HepG2 (cell line): ENCODE results near the gene SSC4D. TPM values are rescaled to one million over a fixed set of nuclear protein-coding genes. Genes with fewer than 3 reads are reported as not detected.

Experiments used
- ATRX ChIP-seq: sonication (generic); formaldehyde crosslinking; IDR thresholded peaks from 2 replicates; pipeline ENCODE4 v1.4.0; 2020; ENCODE audit warnings: missing genetic modification reagents, borderline replicate concordance
- CBX5 ChIP-seq: sonication (generic); formaldehyde crosslinking; IDR thresholded peaks from 2 replicates; pipeline ENCODE4 v1.4.0; 2020; ENCODE audit warnings: missing genetic modification reagents, borderline replicate concordance
- FOXO1 ChIP-seq: sonication (generic); formaldehyde crosslinking; IDR thresholded peaks from 2 replicates; pipeline ENCODE4 v1.4.0; 2020; ENCODE audit warnings: missing genetic modification reagents
- GABPB1 ChIP-seq: IDR thresholded peaks from 2 replicates; pipeline ENCODE4 v1.6.1; 2016; ENCODE audit warnings: mild to moderate bottlenecking, missing genetic modification reagents, moderate library complexity, missing compliant biosample characterization
- IRF9 ChIP-seq: sonication (generic); formaldehyde crosslinking; IDR thresholded peaks from 2 replicates; pipeline ENCODE4 v1.8.0; 2022; ENCODE audit warnings: missing genetic modification reagents, mild to moderate bottlenecking, borderline replicate concordance
- NFRKB ChIP-seq: fragments of 450-650 bp; IDR thresholded peaks from 2 replicates; pipeline ENCODE4 v1.6.1; 2017
- PBX2 ChIP-seq: IDR thresholded peaks from 2 replicates; pipeline ENCODE4 v1.6.1; 2016; ENCODE audit warnings: control low read depth
- PRDM15 ChIP-seq: sonication (generic); formaldehyde crosslinking; IDR thresholded peaks from 2 replicates; pipeline ENCODE4 v1.4.0; 2020; ENCODE audit warnings: missing genetic modification reagents
- PRDM4 ChIP-seq: sonication (generic); formaldehyde crosslinking; IDR thresholded peaks from 2 replicates; pipeline ENCODE4 v1.9.0; 2021; ENCODE audit warnings: missing genetic modification reagents, borderline replicate concordance
- RAD51 ChIP-seq: fragments of 450-650 bp; IDR thresholded peaks from 2 replicates; pipeline ENCODE4 v1.6.1; 2016; ENCODE audit warnings: borderline replicate concordance
- RFX3 ChIP-seq: IDR thresholded peaks from 2 replicates; pipeline ENCODE4 v1.6.1; 2016; ENCODE audit warnings: missing biosample characterization, missing genetic modification reagents
- RFX5 ChIP-seq: IDR thresholded peaks from 2 replicates; pipeline ENCODE4 v1.6.1; 2011; ENCODE audit warnings: low read depth, low read length, improper control_type of control experiment
- THAP11 ChIP-seq: IDR thresholded peaks from 2 replicates; pipeline ENCODE4 v1.6.1; 2016; ENCODE audit warnings: missing biosample characterization, missing genetic modification reagents
- ZFP36L2 ChIP-seq: sonication (generic); formaldehyde crosslinking; IDR thresholded peaks from 2 replicates; pipeline ENCODE4 v1.4.0; 2020; ENCODE audit warnings: missing genetic modification reagents
- ZNF124 ChIP-seq: sonication (generic); formaldehyde crosslinking; IDR thresholded peaks from 2 replicates; pipeline ENCODE4 v1.4.0; 2020; ENCODE audit warnings: missing genetic modification reagents
- ZNF253 ChIP-seq: sonication (generic); formaldehyde crosslinking; IDR thresholded peaks from 2 replicates; pipeline ENCODE4 v1.8.0; 2022; ENCODE audit warnings: mild to moderate bottlenecking, missing genetic modification reagents, borderline replicate concordance
- ZNF280B ChIP-seq: sonication (generic); formaldehyde crosslinking; IDR thresholded peaks from 2 replicates; pipeline ENCODE4 v1.5.0; 2020; ENCODE audit warnings: missing genetic modification reagents, mild to moderate bottlenecking, borderline replicate concordance
- ZNF335 ChIP-seq: sonication (generic); formaldehyde crosslinking; IDR thresholded peaks from 2 replicates; pipeline ENCODE4 v1.4.0; 2020; ENCODE audit warnings: missing genetic modification reagents
- ZNF451 ChIP-seq: sonication (generic); formaldehyde crosslinking; IDR thresholded peaks from 2 replicates; pipeline ENCODE4 v1.5.0; 2020; ENCODE audit warnings: mild to moderate bottlenecking, missing genetic modification reagents
- ZNF777 ChIP-seq: sonication (generic); formaldehyde crosslinking; IDR thresholded peaks from 2 replicates; pipeline ENCODE4 v1.4.0; 2020; ENCODE audit warnings: missing genetic modification reagents
- polyA plus RNA-seq, 8 experiments: library from polyadenylated mRNA; depleted of rRNA in 3 of 8; stranded (reverse) in 7 of 8; unstranded in 1 of 8; fragments of >200 nt; fragmentation: Illumina TruSeq in 4 of 8; extraction: Trizol in 4 of 8; gene quantifications; 2 replicates each; pipeline versions ENCODE4 v1.2.1 to v1.2.3, GENCODE V29; 2011 to 2016; ENCODE audit warnings: low read depth in 4 of 8, missing spikeins in 1 of 8, mixed read lengths in 1 of 8; ENCODE audit not compliant: insufficient read depth in 1 of 8
- total RNA-seq, 5 experiments: library from RNA; depleted of rRNA; stranded (reverse); fragments of >200 nt; fragmentation: Illumina TruSeq; extraction: Trizol; gene quantifications; 2 replicates each; pipeline ENCODE4 v1.2.3, GENCODE V29; 2016; ENCODE audit warnings: low read depth in 1 of 5

Gene SSC4D
- total and polyA plus RNA-seq, 2 of the 13 experiments (the other 11 are each of a cell fraction or from before 2014, with no cell fraction given) = 33.3 to 63.8 TPM

- TF ChIP-seq ZNF777 (CRISPR knock-in tag) = peak; percentile 65; the same call in 1 of the 2 replicates
- 0 out of 2 replicates have a peak, but pooled peaks have one; percentile 66 for TF ChIP-seq ZFP36L2
- no peak for TF ChIP-seq PRDM4 (CRISPR knock-in tag)
- peak; percentile 97 for TF ChIP-seq ZNF451 (CRISPR knock-in tag)
- TF ChIP-seq RAD51 = no peak
- TF ChIP-seq PBX2 = no peak
- TF ChIP-seq ZNF253 (CRISPR knock-in tag) = no peak; the same call in 1 of the 2 replicates
- TF ChIP-seq RFX3 = no peak
- TF ChIP-seq THAP11 (CRISPR knock-in tag) = peak; percentile 52; the same call in 1 of the 2 replicates
- TF ChIP-seq ZNF280B (CRISPR knock-in tag) = peak; percentile 91
- TF ChIP-seq CBX5 (CRISPR knock-in tag) = no peak; the same call in 1 of the 2 replicates
- TF ChIP-seq PRDM15 (CRISPR knock-in tag) = no peak
- TF ChIP-seq ZNF335 (CRISPR knock-in tag) = no peak
- TF ChIP-seq RFX5 = no peak
- TF ChIP-seq FOXO1 (CRISPR knock-in tag) = peak; percentile 42; the same call in 1 of the 2 replicates
- no peak for TF ChIP-seq NFRKB
- TF ChIP-seq GABPB1 = peak; percentile 80
- peak; percentile 22; the same call in 1 of the 2 replicates for TF ChIP-seq ZNF124 (CRISPR knock-in tag)
- TF ChIP-seq IRF9 (CRISPR knock-in tag) = peak; percentile 85
- TF ChIP-seq ATRX = no peak
Measured at GRCh38 chr7:76393116-76394031, 16.1 kb downstream of the SSC4D start (continued).
